AG08396 (cell line): ENCODE results near the gene MYO5C.

Experiments
- DNase-seq: peaks from one replicate; pipeline ENCODE4 v3.0.0; 2012; ENCODE audit warnings: low spot score, mixed read lengths

The MYO5C gene

GRCh38 chr15:52217186-52217585 is 78.4 kb downstream of the MYO5C start:
- no peak for DNase-seq

- DNase-seq = no peak
Measured at GRCh38 chr15:52214553-52214952, 81.1 kb downstream of the MYO5C start.

- DNase-seq = no peak
Measured at GRCh38 chr15:52213206-52213605, 82.4 kb downstream of the MYO5C start.

GRCh38 chr15:52208306-52208946 is 87.2 kb downstream of the MYO5C start:
- DNase-seq = peak; percentile 69

- no peak for DNase-seq
Measured at GRCh38 chr15:52207191-52207590, 88.4 kb downstream of the MYO5C start.

- DNase-seq = no peak
Measured at GRCh38 chr15:52206446-52206845, 89.2 kb downstream of the MYO5C start.

GRCh38 chr15:52204657-52205056 is 90.9 kb downstream of the MYO5C start:
- no peak for DNase-seq

- no peak for DNase-seq
Measured at GRCh38 chr15:52200831-52201365, 94.7 kb downstream of the MYO5C start.

GRCh38 chr15:52199271-52199670 is 96.3 kb downstream of the MYO5C start:
- DNase-seq = no peak

- DNase-seq = no peak
Measured at GRCh38 chr15:52196891-52197290, 98.7 kb downstream of the MYO5C start.

GRCh38 chr15:52193791-52194190 is 101.8 kb downstream of the MYO5C start:
- no peak for DNase-seq

GRCh38 chr15:52193321-52193720 is 102.3 kb downstream of the MYO5C start:
- DNase-seq = no peak

GRCh38 chr15:52191207-52191606 is 104.4 kb downstream of the MYO5C start, which contains the start of gene GNB5:
Gene GNB5, minus strand, starts transcription at chr15:52191392. Its CDS starts 6,716 bp downstream, at chr15:52184676.
- no peak for DNase-seq

- DNase-seq = no peak
Measured at GRCh38 chr15:52186651-52187486, 108.7 kb downstream of the MYO5C start.

- DNase-seq = no peak
Measured at GRCh38 chr15:52185151-52185561, 110.4 kb downstream of the MYO5C start.

- no peak for DNase-seq
Measured at GRCh38 chr15:52184721-52185120, 110.9 kb downstream of the MYO5C start.

- DNase-seq = peak; percentile 42
Measured at GRCh38 chr15:52183562-52184173, 111.9 kb downstream of the MYO5C start.

GRCh38 chr15:52181938-52182780 is 113.4 kb downstream of the MYO5C start:
- DNase-seq = no peak

GRCh38 chr15:52180851-52181450 is 114.7 kb downstream of the MYO5C start:
- no peak for DNase-seq

GRCh38 chr15:52180196-52180835 is 115.3 kb downstream of the MYO5C start:
- DNase-seq = no peak
